GM13977 (cell line): ENCODE measurements around the gene FAM168A.
A peak's percentile ranks its signal among the peaks of the same experiment; 100 is the strongest.

Experiments used
- DNase-seq: peaks from one replicate; pipeline ENCODE4 v3.0.0; 2012; ENCODE audit warnings: low spot score
- in situ Hi-C: fragments of 300-500 bp; cut with MboI; formaldehyde crosslinking; loops from one replicate; pipeline ENCODE4 v1.12.0; 2022; ENCODE audit warnings: low sequenced_read_pairs, low pct_unique_long_range_greater_than_20kb, mixed read lengths, inconsistent platforms; ENCODE audit not compliant: unreplicated experiment
- TF ChIP-seq, protein P1 (sequence below): IDR thresholded peaks from 2 replicates; pipeline ENCODE4 v1.5.1; 2012; ENCODE audit warnings: mild to moderate bottlenecking, control low read depth; ENCODE audit not compliant: insufficient read depth; ENCODE audit errors: extremely low read depth, missing control alignments

The FAM168A gene

DNA sequence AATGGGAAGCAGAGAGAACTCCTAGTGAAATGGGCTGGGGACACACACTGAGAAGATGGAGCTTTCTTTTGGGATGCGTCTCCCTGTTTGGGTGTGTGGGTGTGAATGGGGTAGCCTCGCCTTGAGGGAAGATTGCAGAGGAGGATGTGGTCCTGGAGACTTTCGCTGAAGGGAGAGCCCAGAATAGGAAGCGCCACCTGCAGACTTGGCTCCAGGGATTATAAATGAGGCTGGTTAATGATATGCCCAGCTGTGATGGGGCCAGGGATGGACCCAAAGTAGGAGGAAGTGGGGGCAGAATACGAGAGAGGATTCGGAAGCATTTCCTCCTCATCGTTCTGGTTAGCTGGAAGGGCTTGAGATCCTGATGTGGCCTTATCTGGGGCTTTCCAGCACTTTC, 208.0 kb downstream of the FAM168A start:
- in situ Hi-C loops, result no loop called here
- TF ChIP-seq, protein P1, sequence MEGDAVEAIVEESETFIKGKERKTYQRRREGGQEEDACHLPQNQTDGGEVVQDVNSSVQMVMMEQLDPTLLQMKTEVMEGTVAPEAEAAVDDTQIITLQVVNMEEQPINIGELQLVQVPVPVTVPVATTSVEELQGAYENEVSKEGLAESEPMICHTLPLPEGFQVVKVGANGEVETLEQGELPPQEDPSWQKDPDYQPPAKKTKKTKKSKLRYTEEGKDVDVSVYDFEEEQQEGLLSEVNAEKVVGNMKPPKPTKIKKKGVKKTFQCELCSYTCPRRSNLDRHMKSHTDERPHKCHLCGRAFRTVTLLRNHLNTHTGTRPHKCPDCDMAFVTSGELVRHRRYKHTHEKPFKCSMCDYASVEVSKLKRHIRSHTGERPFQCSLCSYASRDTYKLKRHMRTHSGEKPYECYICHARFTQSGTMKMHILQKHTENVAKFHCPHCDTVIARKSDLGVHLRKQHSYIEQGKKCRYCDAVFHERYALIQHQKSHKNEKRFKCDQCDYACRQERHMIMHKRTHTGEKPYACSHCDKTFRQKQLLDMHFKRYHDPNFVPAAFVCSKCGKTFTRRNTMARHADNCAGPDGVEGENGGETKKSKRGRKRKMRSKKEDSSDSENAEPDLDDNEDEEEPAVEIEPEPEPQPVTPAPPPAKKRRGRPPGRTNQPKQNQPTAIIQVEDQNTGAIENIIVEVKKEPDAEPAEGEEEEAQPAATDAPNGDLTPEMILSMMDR, result no peak
- DNase-seq, result no peak

DNA sequence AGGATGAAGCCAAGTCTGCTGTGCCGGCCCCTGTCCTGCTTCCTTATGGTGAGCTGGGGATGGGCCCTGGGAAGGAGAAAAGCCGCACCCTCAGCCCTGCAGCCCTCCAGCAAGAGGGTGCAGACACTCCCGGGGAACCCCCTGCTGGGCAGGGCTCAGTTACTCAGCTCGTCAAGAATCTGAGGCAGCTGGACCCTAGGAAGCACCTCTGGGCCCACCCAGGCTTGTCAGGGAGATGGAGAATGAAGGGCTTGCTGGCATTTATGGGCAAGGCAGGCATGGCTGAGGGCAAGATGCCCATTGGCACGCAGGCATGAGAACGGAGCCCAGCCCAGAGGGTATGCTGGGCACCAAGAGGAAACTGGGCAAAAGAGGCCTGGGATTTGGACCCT, 208.8 kb downstream of the FAM168A start:
- no peak for DNase-seq
- in situ Hi-C loops, result no loop called here
- TF ChIP-seq, protein P1, result no peak

DNA sequence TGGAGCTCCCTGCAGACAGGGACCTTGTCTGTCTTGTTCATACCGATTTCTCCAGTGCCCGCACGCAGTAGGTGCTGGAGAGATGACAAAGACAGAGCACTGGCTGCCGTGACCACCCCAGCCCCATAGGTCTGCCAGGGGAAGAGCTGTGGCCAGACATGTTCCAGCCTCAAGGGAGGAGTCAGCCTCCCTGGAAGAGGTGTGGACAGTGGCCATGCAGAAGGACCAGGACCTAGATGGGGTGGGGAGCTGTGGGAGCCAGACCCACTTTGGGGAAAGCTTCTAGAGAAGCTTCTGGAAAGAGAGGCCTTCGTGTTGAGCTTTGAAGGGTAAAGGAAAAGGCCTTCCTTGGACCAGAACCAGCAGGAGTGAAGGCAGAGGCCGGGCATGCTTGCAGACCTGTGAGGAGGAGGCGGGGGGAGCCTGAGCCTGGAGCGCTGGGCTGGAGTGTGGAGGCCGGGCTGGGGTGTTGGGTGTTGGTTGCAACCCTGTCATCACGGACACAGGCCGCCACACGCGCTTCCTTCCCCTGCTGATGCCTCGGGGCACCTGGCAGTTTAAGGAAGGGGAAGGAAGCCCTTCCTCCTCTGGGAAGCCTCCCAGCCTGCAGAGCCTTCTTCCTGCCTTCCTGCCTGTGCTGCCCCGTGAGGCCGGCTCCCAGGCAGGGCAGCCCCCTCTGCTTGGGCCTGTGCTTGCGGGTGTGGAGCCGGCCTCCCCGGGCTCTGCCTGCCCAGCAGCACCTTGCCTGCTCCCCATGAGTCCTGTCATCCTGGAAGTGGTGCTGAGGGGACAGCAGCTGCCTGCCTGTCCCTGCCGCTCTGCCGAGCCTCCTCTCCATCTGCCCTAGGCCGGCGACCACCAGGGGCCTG, 209.4 kb downstream of the FAM168A start:
- TF ChIP-seq, protein P1, result no peak
- no peak for DNase-seq
- in situ Hi-C loops, result no loop called here

DNA sequence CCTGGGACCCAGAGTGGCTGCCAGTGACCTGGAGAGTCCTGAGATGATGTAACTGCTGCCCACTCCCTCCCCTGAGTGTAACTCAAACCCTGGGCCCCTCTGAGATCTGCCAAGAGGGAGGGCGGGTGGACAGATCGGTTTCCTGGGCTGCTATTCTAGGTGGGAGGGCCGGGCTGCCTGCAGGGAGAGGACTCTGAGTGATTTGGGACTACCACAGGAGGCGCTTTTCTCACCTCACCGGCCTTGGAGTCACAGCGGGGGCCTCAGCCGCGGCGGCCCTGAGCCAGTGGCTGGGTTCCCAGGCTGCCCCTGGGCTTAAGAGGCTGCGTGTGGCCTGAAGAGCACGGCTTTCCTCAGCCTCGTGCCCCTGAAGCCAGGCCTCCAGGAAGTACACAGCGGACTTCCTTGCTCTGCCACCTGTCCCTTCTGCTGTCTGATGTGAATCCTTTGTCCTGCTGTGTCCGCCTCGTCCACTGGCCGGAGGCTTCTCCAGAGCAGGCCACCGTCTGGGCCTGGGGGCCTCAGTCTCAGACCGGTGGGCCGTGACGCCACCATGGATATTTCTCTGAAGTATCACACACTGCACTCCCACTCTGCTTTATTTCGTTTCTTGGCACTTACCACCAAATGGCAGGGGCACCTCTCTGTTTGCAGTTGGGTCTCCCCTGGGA, 210.2 kb downstream of the FAM168A start:
- in situ Hi-C loops, result no loop called here
- DNase-seq, result no peak
- TF ChIP-seq, protein P1, result no peak

DNA sequence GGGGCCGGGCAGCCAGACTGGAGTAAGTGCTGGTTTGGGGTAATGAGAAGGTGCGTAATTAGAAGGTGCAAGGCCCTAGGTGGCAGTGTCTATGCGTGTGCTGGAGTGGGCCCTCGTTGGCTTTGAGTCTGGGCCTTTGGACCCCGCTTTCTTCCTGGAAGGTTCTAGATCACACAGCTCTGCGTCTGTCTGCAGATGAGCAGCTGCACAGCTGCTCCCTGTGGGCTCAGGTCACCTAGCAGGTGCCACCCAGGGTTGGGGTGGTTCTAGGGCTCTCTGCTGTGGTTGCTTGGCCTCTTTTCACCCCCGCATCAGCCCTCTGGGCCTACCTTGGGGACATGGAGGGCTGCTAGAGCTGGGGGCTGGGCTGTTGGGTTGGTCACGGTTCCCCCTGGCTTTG, 211.4 kb downstream of the FAM168A start:
- DNase-seq, result no peak
- TF ChIP-seq, protein P1, result no peak
- in situ Hi-C loops, result no loop called here

DNA sequence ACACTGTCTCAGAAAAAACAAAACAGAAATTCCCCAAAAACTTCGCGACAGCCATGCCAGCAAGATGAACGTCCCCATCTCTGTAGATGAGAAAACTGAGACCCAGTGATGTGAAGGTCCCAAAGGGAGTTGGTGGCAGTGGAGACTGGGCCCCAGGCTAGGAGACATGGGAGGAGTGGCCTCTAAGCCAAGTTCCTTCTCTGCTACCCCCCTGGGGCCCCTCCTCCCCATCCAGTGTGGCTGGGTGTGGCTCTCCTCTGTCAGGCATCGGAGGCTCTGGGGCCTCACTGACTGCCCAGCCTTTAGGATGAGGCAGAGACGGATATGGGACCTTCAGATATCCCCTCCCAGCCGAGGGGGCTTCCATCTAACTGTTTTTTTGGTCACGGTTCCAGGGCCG, 211.9 kb downstream of the FAM168A start:
- TF ChIP-seq, protein P1, result no peak
- peak; percentile 68 for DNase-seq
- in situ Hi-C loops, result no loop called here
